IMR-90 (cell line): ENCODE results near the gene LIN28A. TPM values are rescaled to one million over a fixed set of nuclear protein-coding genes. Genes with fewer than 3 reads are reported as not detected.

ENCODE experiments used
- ATAC-seq: fragments of 200-7000 bp; cut with Tn5 transposase; 2 replicates; pipeline ENCODE4 v1.9.1; 2020; ENCODE audit warnings: low read depth, mild to moderate bottlenecking, moderate library complexity
- BruUV-seq: library from RNA; stranded (reverse); fragments of 400-500 nt; replicated peaks from 2 replicates; lab custom pipeline; 2021; lab: Mats Ljungman, UMichigan
- CTCF ChIA-PET: fragments of 300-600 bp; formaldehyde crosslinking; extraction: SDS; loops from one replicate; lab custom pipeline; 2021; ENCODE audit warnings: antibody characterized with exemption; lab: Yijun Ruan, JAX
- POLR2A ChIA-PET: fragments of 300-600 bp; sonication (Branson Sonifier 250); formaldehyde crosslinking; loops from one replicate; lab custom pipeline; 2022; ENCODE audit warnings: antibody characterized with exemption; ENCODE audit not compliant: unreplicated experiment; lab: Charles Lee
- DNase-seq: peaks from one replicate; pipeline ENCODE4 v3.0.0; 2013
- H2AFZ ChIP-seq: replicated peaks from 2 replicates; pipeline ENCODE3; 2013; ENCODE audit warnings: low read length, mild to moderate bottlenecking; ENCODE audit not compliant: poor library complexity
- H2AK5ac ChIP-seq: 2 replicates; pipeline ENCODE4 v1.6.1; 2013; ENCODE audit warnings: low read depth, low read length, inconsistent platforms
- H2AK9ac ChIP-seq: replicated peaks from 2 replicates; pipeline ENCODE3; 2013; ENCODE audit warnings: mild to moderate bottlenecking, low read depth, low read length, moderate library complexity; ENCODE audit not compliant: poor library complexity
- H2BK120ac ChIP-seq: 2 replicates; pipeline ENCODE4 v1.6.1; 2013; ENCODE audit warnings: low read depth, low read length, inconsistent platforms
- H2BK15ac ChIP-seq: 3 replicates; pipeline ENCODE4 v1.6.1; 2013; ENCODE audit warnings: low read depth, low read length, inconsistent platforms
- H2BK20ac ChIP-seq: 2 replicates; pipeline ENCODE4 v1.6.1; 2013; ENCODE audit warnings: low read depth, mild to moderate bottlenecking, inconsistent platforms, low read length, moderate library complexity
- H2BK5ac ChIP-seq: 2 replicates; pipeline ENCODE4 v1.6.1; 2013; ENCODE audit warnings: mild to moderate bottlenecking, low read depth, low read length, inconsistent platforms; ENCODE audit not compliant: poor library complexity, severe bottlenecking
- H3K14ac ChIP-seq: replicated peaks from 2 replicates; pipeline ENCODE4 v1.6.1; 2013; ENCODE audit warnings: low read depth, low read length, inconsistent platforms
- H3K18ac ChIP-seq: 2 replicates; pipeline ENCODE4 v1.6.1; 2013; ENCODE audit warnings: low read depth, low read length, control low read depth
- H3K23ac ChIP-seq: 2 replicates; pipeline ENCODE4 v1.6.1; 2013; ENCODE audit warnings: low read depth, low read length, inconsistent platforms
- H3K27ac ChIP-seq: 2 replicates; pipeline ENCODE4 v1.5.1; 2013; ENCODE audit warnings: mild to moderate bottlenecking, control low read depth, low read length; ENCODE audit not compliant: insufficient read depth
- H3K27me3 ChIP-seq: 2 replicates; pipeline ENCODE4 v1.6.1; 2013; ENCODE audit warnings: low read length; ENCODE audit not compliant: control insufficient read depth, insufficient read depth
- H3K36me3 ChIP-seq: 2 replicates; pipeline ENCODE4 v1.6.1; 2013; ENCODE audit warnings: low read length, mixed read lengths; ENCODE audit not compliant: control insufficient read depth, insufficient read depth
- H3K4ac ChIP-seq: 2 replicates; pipeline ENCODE4 v1.6.1; 2013; ENCODE audit warnings: low read depth, low read length, inconsistent platforms
- H3K4me1 ChIP-seq: 2 replicates; pipeline ENCODE4 v1.6.1; 2013; ENCODE audit warnings: low read length, mixed read lengths; ENCODE audit not compliant: control insufficient read depth, insufficient read depth
- H3K4me2 ChIP-seq: 2 replicates; pipeline ENCODE4 v1.6.1; 2013; ENCODE audit warnings: low read depth, mild to moderate bottlenecking, control low read depth, low read length, moderate library complexity
- H3K4me3 ChIP-seq: 2 replicates; pipeline ENCODE4 v1.5.1; 2013; ENCODE audit warnings: low read depth, mild to moderate bottlenecking, control low read depth, low read length, moderate library complexity; ENCODE audit not compliant: insufficient read depth
- H3K56ac ChIP-seq: 2 replicates; pipeline ENCODE4 v1.6.1; 2013; ENCODE audit warnings: low read length, inconsistent platforms; ENCODE audit not compliant: insufficient read depth; ENCODE audit errors: extremely low read depth
- H3K79me1 ChIP-seq, 2 experiments: 2 replicates each; pipeline ENCODE4 v1.6.1; 2013; ENCODE audit warnings: low read length in 2 of 2, inconsistent platforms in 1 of 2, low read depth in 1 of 2
- H3K9ac ChIP-seq: 2 replicates; pipeline ENCODE4 v1.6.1; 2013; ENCODE audit warnings: low read depth, low read length, control low read depth
- H3K9me1 ChIP-seq: 2 replicates; pipeline ENCODE4 v1.6.1; 2013; ENCODE audit warnings: low read length, inconsistent platforms; ENCODE audit not compliant: insufficient read depth
- H3K9me3 ChIP-seq: 2 replicates; pipeline ENCODE4 v1.6.1; 2013; ENCODE audit warnings: low read length; ENCODE audit not compliant: control insufficient read depth, insufficient read depth
- H4K20me1 ChIP-seq: 2 replicates; pipeline ENCODE4 v1.6.1; 2013; ENCODE audit warnings: low read length, inconsistent platforms; ENCODE audit not compliant: insufficient read depth
- H4K5ac ChIP-seq: 2 replicates; pipeline ENCODE4 v1.6.1; 2013; ENCODE audit warnings: mild to moderate bottlenecking, low read depth, low read length, control low read depth
- H4K8ac ChIP-seq, 2 experiments: 2 replicates each; pipeline ENCODE4 v1.6.1; 2013; ENCODE audit warnings: low read depth in 2 of 2, low read length in 2 of 2, control low read depth in 1 of 2, inconsistent platforms in 1 of 2
- H4K91ac ChIP-seq: 2 replicates; pipeline ENCODE4 v1.6.1; 2013; ENCODE audit warnings: low read depth, low read length, inconsistent platforms; ENCODE audit not compliant: insufficient read depth
- BHLHE40 ChIP-seq: fragments of 150-350 bp; IDR thresholded peaks from 2 replicates; pipeline ENCODE4 v1.6.1; 2016; ENCODE audit warnings: mild to moderate bottlenecking, low read depth, low read length
- CEBPB ChIP-seq: IDR thresholded peaks from 2 replicates; pipeline ENCODE4 v1.6.1; 2012; ENCODE audit warnings: low read depth, low read length, improper control_type of control experiment
- CHD1 ChIP-seq: IDR thresholded peaks from 2 replicates; pipeline ENCODE4 v1.6.1; 2012; ENCODE audit warnings: low read depth, low read length, improper control_type of control experiment
- MAFK ChIP-seq: IDR thresholded peaks from 2 replicates; pipeline ENCODE4 v1.6.1; 2012; ENCODE audit warnings: low read depth, low read length, improper control_type of control experiment
- MAZ ChIP-seq: IDR thresholded peaks from 2 replicates; pipeline ENCODE4 v1.6.1; 2012; ENCODE audit warnings: low read depth, mild to moderate bottlenecking, low read length, improper control_type of control experiment, moderate library complexity, borderline replicate concordance
- MXI1 ChIP-seq: IDR thresholded peaks from 2 replicates; pipeline ENCODE4 v1.6.1; 2012; ENCODE audit warnings: low read depth, mild to moderate bottlenecking, low read length, moderate library complexity, borderline replicate concordance
- NFE2L2 ChIP-seq: fragments of 150-350 bp; IDR thresholded peaks from 2 replicates; pipeline ENCODE4 v1.6.1; 2016; ENCODE audit warnings: low read depth, mild to moderate bottlenecking, low read length
- POLR2A ChIP-seq: IDR thresholded peaks from 2 replicates; pipeline ENCODE4 v1.6.1; 2012; ENCODE audit warnings: mild to moderate bottlenecking, low read depth, low read length
- RCOR1 ChIP-seq: IDR thresholded peaks from 2 replicates; pipeline ENCODE4 v1.6.1; 2012; ENCODE audit warnings: mild to moderate bottlenecking, low read length, improper control_type of control experiment; ENCODE audit not compliant: insufficient replicate concordance
- RFX5 ChIP-seq: IDR thresholded peaks from 2 replicates; pipeline ENCODE4 v1.8.0; 2012; ENCODE audit warnings: low read depth, mild to moderate bottlenecking, low read length, moderate library complexity
- SMC3 ChIP-seq: fragments of 150-350 bp; IDR thresholded peaks from 2 replicates; pipeline ENCODE4 v1.6.1; 2016; ENCODE audit warnings: low read depth, mild to moderate bottlenecking, antibody characterized with exemption, low read length, moderate library complexity
- USF2 ChIP-seq: fragments of 150-350 bp; IDR thresholded peaks from 2 replicates; pipeline ENCODE4 v1.6.1; 2017; ENCODE audit warnings: mild to moderate bottlenecking, antibody characterized with exemption, low read length, low read depth
- WGBS, 2 experiments: methylation state at CpG; one replicate each; pipeline versions ENCODE4 v1.1.5 to v1.1.7; 2013; ENCODE audit warnings: missing lambda C conversion rate in 2 of 2; ENCODE audit not compliant: insufficient read length in 1 of 2; ENCODE audit errors: extremely low coverage in 2 of 2; 5-methylcytosine and 5-hydroxymethylcytosine counted together
- dilution Hi-C: fragments of 300-500 bp; cut with HindIII; formaldehyde crosslinking; loops from one replicate; pipeline ENCODE4 v1.14.3; 2018; ENCODE audit warnings: low sequenced_read_pairs; ENCODE audit not compliant: unreplicated experiment
- in situ Hi-C: fragments of 300-500 bp; cut with MboI; formaldehyde crosslinking; loops from 3 replicates; pipeline ENCODE4 v1.14.3; 2019; ENCODE audit warnings: low sequenced_read_pairs, inconsistent platforms, mixed read lengths
- intact Hi-C: fragments of 100-400 bp; cut with micrococcal nuclease; formaldehyde crosslinking; loops from 2 replicates; pipeline ENCODE4 v1.10.0; 2022
- polyA plus RNA-seq, 3 experiments: library from polyadenylated mRNA; depleted of rRNA; stranded (reverse); fragments of >200 nt; gene quantifications; 2 replicates each; pipeline ENCODE4 v1.2.3, GENCODE V29; 2012; ENCODE audit warnings: low replicate concordance in 1 of 3
- total RNA-seq: library from RNA; depleted of rRNA; stranded (reverse); fragments of >200 nt; gene quantifications from 2 replicates; pipeline ENCODE4 v1.2.3, GENCODE V29; 2012
- TF ChIP-seq, protein P1 (sequence below): conservative IDR thresholded peaks from 2 replicates; pipeline ENCODE4 v1.5.1; 2012; ENCODE audit warnings: mild to moderate bottlenecking, low read depth, low read length, improper control_type of control experiment
- TF ChIP-seq, protein P2 (sequence below): fragments of 150-350 bp; IDR thresholded peaks from 2 replicates; pipeline ENCODE4 v1.6.1; 2016; ENCODE audit warnings: low read depth, mild to moderate bottlenecking, low read length, moderate library complexity, borderline replicate concordance

The LIN28A gene
- total and polyA plus RNA-seq, 2 of the 4 experiments (the other 2 are of a cell fraction), result not detected

DNA sequence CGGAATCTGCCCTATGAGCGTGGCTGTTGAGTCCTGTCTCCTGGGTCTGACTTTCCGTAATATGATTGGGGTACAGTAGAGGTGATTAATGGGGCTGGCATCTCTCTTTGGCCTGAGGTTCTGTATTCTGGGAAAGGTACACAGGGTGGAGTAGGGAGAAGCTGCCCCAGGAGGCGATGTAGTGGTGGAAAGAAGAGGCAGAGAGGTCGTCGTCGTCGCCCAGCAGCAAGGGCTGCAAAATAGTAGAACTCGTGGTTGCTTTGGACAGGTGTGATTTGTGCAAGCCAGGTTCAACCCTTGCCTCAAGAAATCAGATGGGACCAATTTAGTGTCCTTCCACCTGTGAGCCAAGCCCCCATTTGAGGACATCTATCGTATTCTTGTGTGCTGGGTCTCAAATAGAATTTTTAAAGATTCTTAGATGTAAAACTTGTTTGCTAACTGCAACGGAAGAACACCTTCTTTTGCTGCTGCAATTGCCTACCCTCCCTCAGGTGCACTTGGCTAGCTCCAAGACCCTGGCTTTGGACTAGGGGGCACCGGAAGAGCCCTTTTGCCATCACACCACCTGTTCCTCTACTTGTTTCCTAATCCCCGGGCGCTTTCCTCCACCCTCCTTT lies 60.4 kb downstream of the LIN28A start:
- intact Hi-C loops (no loop called here), dilution Hi-C loops (no loop called here), in situ Hi-C loops (no loop called here)
- TF ChIP-seq RFX5 (no peak), POLR2A (no peak), CEBPB (no peak), NFE2L2 (no peak), SMC3 (no peak), MAFK (no peak), CHD1 (no peak), MXI1 (no peak), BHLHE40 (no peak), MAZ (no peak), RCOR1 (no peak), USF2 (no peak)
- TF ChIP-seq, protein P1, sequence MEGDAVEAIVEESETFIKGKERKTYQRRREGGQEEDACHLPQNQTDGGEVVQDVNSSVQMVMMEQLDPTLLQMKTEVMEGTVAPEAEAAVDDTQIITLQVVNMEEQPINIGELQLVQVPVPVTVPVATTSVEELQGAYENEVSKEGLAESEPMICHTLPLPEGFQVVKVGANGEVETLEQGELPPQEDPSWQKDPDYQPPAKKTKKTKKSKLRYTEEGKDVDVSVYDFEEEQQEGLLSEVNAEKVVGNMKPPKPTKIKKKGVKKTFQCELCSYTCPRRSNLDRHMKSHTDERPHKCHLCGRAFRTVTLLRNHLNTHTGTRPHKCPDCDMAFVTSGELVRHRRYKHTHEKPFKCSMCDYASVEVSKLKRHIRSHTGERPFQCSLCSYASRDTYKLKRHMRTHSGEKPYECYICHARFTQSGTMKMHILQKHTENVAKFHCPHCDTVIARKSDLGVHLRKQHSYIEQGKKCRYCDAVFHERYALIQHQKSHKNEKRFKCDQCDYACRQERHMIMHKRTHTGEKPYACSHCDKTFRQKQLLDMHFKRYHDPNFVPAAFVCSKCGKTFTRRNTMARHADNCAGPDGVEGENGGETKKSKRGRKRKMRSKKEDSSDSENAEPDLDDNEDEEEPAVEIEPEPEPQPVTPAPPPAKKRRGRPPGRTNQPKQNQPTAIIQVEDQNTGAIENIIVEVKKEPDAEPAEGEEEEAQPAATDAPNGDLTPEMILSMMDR, result no peak
- TF ChIP-seq, protein P2, sequence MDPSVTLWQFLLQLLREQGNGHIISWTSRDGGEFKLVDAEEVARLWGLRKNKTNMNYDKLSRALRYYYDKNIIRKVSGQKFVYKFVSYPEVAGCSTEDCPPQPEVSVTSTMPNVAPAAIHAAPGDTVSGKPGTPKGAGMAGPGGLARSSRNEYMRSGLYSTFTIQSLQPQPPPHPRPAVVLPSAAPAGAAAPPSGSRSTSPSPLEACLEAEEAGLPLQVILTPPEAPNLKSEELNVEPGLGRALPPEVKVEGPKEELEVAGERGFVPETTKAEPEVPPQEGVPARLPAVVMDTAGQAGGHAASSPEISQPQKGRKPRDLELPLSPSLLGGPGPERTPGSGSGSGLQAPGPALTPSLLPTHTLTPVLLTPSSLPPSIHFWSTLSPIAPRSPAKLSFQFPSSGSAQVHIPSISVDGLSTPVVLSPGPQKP, result no peak
- ChIA-PET POLR2A (no interaction called here), CTCF (interaction anchor here (1.0 kb wide), 1 partner anchor 29 kb away, joined by 3 read pairs; no protein-coding TSS in a partner anchor)
- WGBS, 2 experiments, result 89% methylated on average over 3 of the region's 14 CpGs; no CpG with 5 or more reads in 1 of the 2 experiments
- Histone ChIP-seq H3K4me3 (no peak overlapping the region), H2BK15ac (no peak overlapping the region), H3K79me1 (peaks cover 15 to 54% of the 10 kb centered on the region in 2 experiments), H3K9me1 (peaks cover 12% of the 10 kb centered on the region), H2AK9ac (peak overlapping the region; percentile 86), H3K36me3 (peaks cover 35% of the 10 kb centered on the region), H2AK5ac (no peak overlapping the region), H3K23ac (no peak overlapping the region), H3K27me3 (no peaks in the 10 kb centered on the region), H3K9me3 (no peaks in the 10 kb centered on the region), H3K27ac (no peak overlapping the region; the same call in 1 of the 2 replicates), H3K14ac (no peak overlapping the region), H2AFZ (peak overlapping the region; percentile 80), H4K91ac (no peak overlapping the region), H3K56ac (no peak overlapping the region), H3K9ac (no peak overlapping the region), H4K5ac (no peak overlapping the region), H2BK120ac (no peak overlapping the region), H3K4me1 (peaks cover 7% of the 10 kb centered on the region), H3K18ac (no peak overlapping the region), H3K4me2 (peak overlapping the region; percentile 94; the same call in 1 of the 2 replicates), H2BK5ac (no peak overlapping the region), H4K8ac (no peak overlapping the region), H2BK20ac (no peak overlapping the region), H3K4ac (no peak overlapping the region), H4K20me1 (peaks cover 38% of the 10 kb centered on the region)
- DNase-seq (no peak), ATAC-seq (no peak)
- no TSS peak for BruUV-seq
